GM21529 (cell line): Measurements from ENCODE around the gene GMCL2.

Source experiments
- ATAC-seq: cut with Tn5 transposase; IDR thresholded peaks from one replicate; pipeline ENCODE4 v1.9.1; 2021; ENCODE audit not compliant: unreplicated experiment

The GMCL2 gene

GRCh38 chr5:178189433-178189832, 2.3 kb upstream of the GMCL2 start:
- no peak for ATAC-seq

GRCh38 chr5:178186427-178186826, 744 bp downstream of the GMCL2 start:
- ATAC-seq: no peak

- ATAC-seq: no peak
Observed at GRCh38 chr5:178182158-178182876, 4.9 kb downstream of the GMCL2 start.

GRCh38 chr5:178180141-178180863, 6.9 kb downstream of the GMCL2 start:
- no peak for ATAC-seq

- ATAC-seq: no peak
Observed at GRCh38 chr5:178177569-178177968, 9.6 kb downstream of the GMCL2 start.

- ATAC-seq: no peak
Observed at GRCh38 chr5:178176791-178177190, 10.4 kb downstream of the GMCL2 start.

- ATAC-seq: no peak
Observed at GRCh38 chr5:178174456-178174855, 12.7 kb downstream of the GMCL2 start.

- no peak for ATAC-seq
Observed at GRCh38 chr5:178170455-178170854, 16.7 kb downstream of the GMCL2 start.

- no peak for ATAC-seq
Observed at GRCh38 chr5:178165581-178165980, 21.6 kb downstream of the GMCL2 start.

- peak; percentile 95 for ATAC-seq
Observed at GRCh38 chr5:178163772-178164735, 23.1 kb downstream of the GMCL2 start.

GRCh38 chr5:178162481-178162880, 24.7 kb downstream of the GMCL2 start:
- no peak for ATAC-seq

- no peak for ATAC-seq
Observed at GRCh38 chr5:178160176-178160575, 27.0 kb downstream of the GMCL2 start.

- no peak for ATAC-seq
Observed at GRCh38 chr5:178155065-178155464, 32.1 kb downstream of the GMCL2 start.

- peak; percentile 99 for ATAC-seq
Observed at GRCh38 chr5:178153530-178154340, 33.4 kb downstream of the GMCL2 start, which contains the start of gene NHP2. NHP2 (minus strand) TSS chr5:178153885; CDS start chr5:178153817, 68 bp downstream.

GRCh38 chr5:178152491-178153444, 34.4 kb downstream of the GMCL2 start:
- no peak for ATAC-seq

GRCh38 chr5:178150977-178151734, 36.0 kb downstream of the GMCL2 start:
- no peak for ATAC-seq

- no peak for ATAC-seq
Observed at GRCh38 chr5:178149199-178149932, 37.8 kb downstream of the GMCL2 start.

GRCh38 chr5:178147406-178147805, 39.8 kb downstream of the GMCL2 start:
- no peak for ATAC-seq
